Activated CD4-positive, alpha-beta T cell treated with anti-CD3 and anti-CD28 coated beads for 36 hours (primary cell): ENCODE results near the gene RAX2. TPM values are rescaled to one million over a fixed set of nuclear protein-coding genes. Genes with fewer than 3 reads are reported as not detected.
"Not testable (repeated sequence)": the region's sequence is repeated elsewhere in the genome, so short reads cannot be mapped to it uniquely, and the experiment has no call there.

Experiments used
- ATAC-seq: fragments of 200-7000 bp; cut with Tn5 transposase; one replicate; pipeline ENCODE4 v1.10.0; 2021; ENCODE audit warnings: mild to moderate bottlenecking, moderate library complexity
- CTCF ChIA-PET: fragments of 350-600 bp; sonication (Branson Sonifier 250); formaldehyde crosslinking; loops from one replicate; lab custom pipeline; 2021; ENCODE audit warnings: antibody characterized with exemption; lab: Charles Lee
- POLR2A ChIA-PET: fragments of 350-600 bp; sonication (Branson Sonifier 250); formaldehyde crosslinking; loops from one replicate; lab custom pipeline; 2021; ENCODE audit warnings: antibody characterized with exemption, inconsistent platforms; lab: Charles Lee
- DNase-seq: peaks from one replicate; pipeline ENCODE4 v3.0.0-alpha.2; 2020
- H3K27ac Mint-ChIP-seq: one replicate; pipeline ENCODE4 v1.8.0; 2021; ENCODE audit warnings: mixed read lengths
- H3K27me3 Mint-ChIP-seq: one replicate; pipeline ENCODE4 v1.8.0; 2021; ENCODE audit warnings: mixed read lengths
- H3K36me3 Mint-ChIP-seq: one replicate; pipeline ENCODE4 v1.8.0; 2021; ENCODE audit warnings: low read depth, mixed read lengths
- H3K4me1 Mint-ChIP-seq: one replicate; pipeline ENCODE4 v1.8.0; 2021; ENCODE audit warnings: mixed read lengths
- H3K4me3 Mint-ChIP-seq: one replicate; pipeline ENCODE4 v1.8.0; 2021; ENCODE audit warnings: mild to moderate bottlenecking, moderate library complexity, mixed read lengths
- H3K9me3 Mint-ChIP-seq: one replicate; pipeline ENCODE4 v1.8.0; 2021; ENCODE audit warnings: low read depth, mixed read lengths
- intact Hi-C, 2 experiments: fragments of 100-400 bp; cut with DNase I in 1 of 2; cut with micrococcal nuclease in 1 of 2; formaldehyde crosslinking; loops; one replicate each; pipeline versions ENCODE4 v1.14.2 to v1.15.1; 2022 to 2024; cut with DNase I, micrococcal nuclease
- total RNA-seq, 2 experiments: library from RNA; stranded (reverse); gene quantifications; one replicate each; pipeline ENCODE4 v1.2.3, GENCODE V29; 2021

The RAX2 gene
- not detected for total RNA-seq

GRCh38 chr19:3771906-3772455 is at the start of gene RAX2:
Gene RAX2, minus strand, starts transcription at chr19:3772228. Its CDS starts 486 bp downstream, at chr19:3771742.
- Mint-ChIP-seq H3K9me3 (no peaks in the 10 kb centered on the region), H3K27ac (no peak within 1 kb of the TSS), H3K27me3 (no peaks in the 10 kb centered on the region), H3K4me3 (no peak within 1 kb of the TSS), H3K36me3 (peaks cover 7% of the 10 kb centered on the region), H3K4me1 (no peaks in the 10 kb centered on the region)
- ChIA-PET POLR2A (no interaction called here), CTCF (no interaction called here)
- ATAC-seq (no peak), DNase-seq (no peak)
- intact Hi-C loops, result no loop called here

GRCh38 chr19:3821156-3821555 is 49.1 kb upstream of the RAX2 start:
- Mint-ChIP-seq H3K36me3 (no peaks in the 10 kb centered on the region), H3K9me3 (no peaks in the 10 kb centered on the region), H3K27me3 (no peaks in the 10 kb centered on the region), H3K27ac (no peak overlapping the region), H3K4me3 (no peak overlapping the region), H3K4me1 (peaks cover 23% of the 10 kb centered on the region)
- CTCF ChIA-PET, result interaction anchor here (0.7 to 2.1 kb wide), 8 partner anchors 9 to 148 kb away, joined by 3 to 12 read pairs (median 4); no protein-coding TSS in a partner anchor
- DNase-seq (no peak), ATAC-seq (no peak)
- intact Hi-C loops, result loop anchor here (2.0 to 5.0 kb wide), 2 partner anchors 39 to 166 kb away; no protein-coding TSS in a partner anchor
- POLR2A ChIA-PET, result no interaction called here

- H3K9me3 Mint-ChIP-seq, result no peaks in the 10 kb centered on the region
- ChIA-PET CTCF (interaction anchor here (3.6 kb wide), 1 partner anchor 58 kb away, joined by 28 read pairs; the partner anchor contains the start of genes APBA3 and MRPL54), POLR2A (interaction anchor here (0.6 kb wide), 1 partner anchor 972 kb away, joined by 3 read pairs; the partner anchor contains the start of gene FEM1A)
- intact Hi-C loops, result loop anchor here (2.0 to 5.0 kb wide), 3 partner anchors 38 to 167 kb away; partner anchors contain the start of gene APBA3 (in 1 of the 2)
- peaks cover 25% of the 10 kb centered on the region for H3K4me1 Mint-ChIP-seq
- no peak overlapping the region for H3K4me3 Mint-ChIP-seq
- ATAC-seq, result no peak
- no peak for DNase-seq
- no peaks in the 10 kb centered on the region for H3K27me3 Mint-ChIP-seq
- H3K27ac Mint-ChIP-seq, result no peak overlapping the region
- no peaks in the 10 kb centered on the region for H3K36me3 Mint-ChIP-seq
These were observed 48.0 kb upstream of the RAX2 start for GRCh38 chr19:3819989-3820388.

- ChIA-PET CTCF (interaction anchor here (0.7 to 3.6 kb wide), 7 partner anchors 21 to 514 kb away, joined by 3 to 28 read pairs (median 4); partner anchors contain the start of genes APBA3 and MRPL54), POLR2A (interaction anchor here (0.9 to 1.4 kb wide), 3 partner anchors 56 to 167 kb away, joined by 3 to 8 read pairs (median 4); partner anchors contain the start of genes EEF2 and MRPL54)
- intact Hi-C loops, result loop anchor here (1.0 to 2.0 kb wide), 2 partner anchors 58 kb away; partner anchors contain the start of gene APBA3 (in 2 of the 2)
These were observed 46.9 kb upstream of the RAX2 start for GRCh38 chr19:3818918-3819317.

GRCh38 chr19:3818466-3818865 is 46.4 kb upstream of the RAX2 start:
- peak overlapping the region; percentile 80 for H3K27ac Mint-ChIP-seq
- no peaks in the 10 kb centered on the region for H3K36me3 Mint-ChIP-seq
- intact Hi-C loops, result loop anchor here (1.0 to 2.0 kb wide), 2 partner anchors 57 to 58 kb away; partner anchors contain the start of gene APBA3 (in 2 of the 2)
- DNase-seq (peak; percentile 78), ATAC-seq (peak; percentile 84)
- H3K4me3 Mint-ChIP-seq, result no peak overlapping the region
- no peaks in the 10 kb centered on the region for H3K27me3 Mint-ChIP-seq
- peaks cover 40% of the 10 kb centered on the region for H3K4me1 Mint-ChIP-seq
- CTCF ChIA-PET, result interaction anchor here (0.5 to 3.6 kb wide), 8 partner anchors 21 to 514 kb away, joined by 3 to 28 read pairs (median 4); partner anchors contain the start of genes APBA3 and MRPL54
- POLR2A ChIA-PET, result interaction anchor here (0.9 to 1.4 kb wide), 3 partner anchors 55 to 167 kb away, joined by 3 to 8 read pairs (median 4); partner anchors contain the start of genes EEF2 and MRPL54
- no peaks in the 10 kb centered on the region for H3K9me3 Mint-ChIP-seq

More at GRCh38 chr19:3818918-3819317, 46.9 kb upstream of the RAX2 start:
- ATAC-seq, result no peak
- H3K27me3 Mint-ChIP-seq, result no peaks in the 10 kb centered on the region
- DNase-seq, result no peak
- H3K27ac Mint-ChIP-seq, result no peak overlapping the region
- no peaks in the 10 kb centered on the region for H3K9me3 Mint-ChIP-seq
- peaks cover 36% of the 10 kb centered on the region for H3K4me1 Mint-ChIP-seq
- no peak overlapping the region for H3K4me3 Mint-ChIP-seq
- H3K36me3 Mint-ChIP-seq, result no peaks in the 10 kb centered on the region

GRCh38 chr19:3817761-3818160 is 45.7 kb upstream of the RAX2 start:
- no peak overlapping the region for H3K4me3 Mint-ChIP-seq
- no peak for DNase-seq
- intact Hi-C loops, result loop anchor here (1.0 to 2.0 kb wide), 2 partner anchors 56 to 57 kb away; partner anchors contain the start of gene APBA3 (in 2 of the 2)
- H3K36me3 Mint-ChIP-seq, result no peaks in the 10 kb centered on the region
- peak overlapping the region; percentile 80 for H3K27ac Mint-ChIP-seq
- POLR2A ChIA-PET, result interaction anchor here (1.4 kb wide), 1 partner anchor 54 kb away, joined by 8 read pairs; the partner anchor contains the start of gene MRPL54
- CTCF ChIA-PET, result interaction anchor here (0.5 to 3.6 kb wide), 9 partner anchors 20 to 316 kb away, joined by 3 to 28 read pairs (median 3); partner anchors contain the start of genes APBA3 and MRPL54
- H3K9me3 Mint-ChIP-seq, result no peaks in the 10 kb centered on the region
- H3K4me1 Mint-ChIP-seq, result peaks cover 48% of the 10 kb centered on the region
- ATAC-seq, result no peak
- H3K27me3 Mint-ChIP-seq, result no peaks in the 10 kb centered on the region

- Mint-ChIP-seq H3K36me3 (no peaks in the 10 kb centered on the region), H3K9me3 (no peaks in the 10 kb centered on the region), H3K27me3 (no peaks in the 10 kb centered on the region), H3K4me3 (no peak overlapping the region), H3K27ac (no peak overlapping the region), H3K4me1 (peaks cover 49% of the 10 kb centered on the region)
- DNase-seq (no peak), ATAC-seq (no peak)
- intact Hi-C loops, result no loop called here
- ChIA-PET POLR2A (no interaction called here), CTCF (interaction anchor here (0.8 to 3.6 kb wide), 2 partner anchors 55 to 133 kb away, joined by 3 to 28 read pairs; partner anchors contain the start of genes APBA3 and MRPL54)
These were observed 44.7 kb upstream of the RAX2 start for GRCh38 chr19:3816566-3817218.

GRCh38 chr19:3816148-3816547 is 44.1 kb upstream of the RAX2 start:
- POLR2A ChIA-PET, result not testable (repeated sequence)
- CTCF ChIA-PET, result interaction anchor here (0.8 kb wide), 1 partner anchor 133 kb away, joined by 3 read pairs; no protein-coding TSS in a partner anchor
- peaks cover 50% of the 10 kb centered on the region for H3K4me1 Mint-ChIP-seq

GRCh38 chr19:3814648-3815047 is 42.6 kb upstream of the RAX2 start:
- ChIA-PET POLR2A (no interaction called here), CTCF (no interaction called here)
- Mint-ChIP-seq H3K36me3 (no peaks in the 10 kb centered on the region), H3K27ac (peak overlapping the region; percentile 96), H3K4me1 (peaks cover 51% of the 10 kb centered on the region), H3K4me3 (no peak overlapping the region), H3K27me3 (no peaks in the 10 kb centered on the region), H3K9me3 (no peaks in the 10 kb centered on the region)
- ATAC-seq (no peak), DNase-seq (no peak)
- intact Hi-C loops, result no loop called here

More at GRCh38 chr19:3816148-3816547, 44.1 kb upstream of the RAX2 start:
- intact Hi-C loops, H3K36me3 Mint-ChIP-seq, H3K27ac Mint-ChIP-seq, ATAC-seq, H3K27me3 Mint-ChIP-seq, H3K9me3 Mint-ChIP-seq, DNase-seq, H3K4me3 Mint-ChIP-seq: not testable (repeated sequence)

GRCh38 chr19:3813473-3814392 is 41.7 kb upstream of the RAX2 start:
- no peak overlapping the region for H3K4me3 Mint-ChIP-seq
- ChIA-PET POLR2A (interaction anchor here (1.7 kb wide), 1 partner anchor 51 kb away, joined by 6 read pairs; the partner anchor contains the start of gene MRPL54), CTCF (interaction anchor here (0.7 to 2.1 kb wide), 3 partner anchors 8 to 52 kb away, joined by 3 to 12 read pairs (median 4); partner anchors contain the start of gene APBA3)
- peaks cover 50% of the 10 kb centered on the region for H3K4me1 Mint-ChIP-seq
- H3K27ac Mint-ChIP-seq, result peak overlapping the region; percentile 96
- no peak for DNase-seq
- no peaks in the 10 kb centered on the region for H3K9me3 Mint-ChIP-seq
- no peaks in the 10 kb centered on the region for H3K27me3 Mint-ChIP-seq
- no peaks in the 10 kb centered on the region for H3K36me3 Mint-ChIP-seq
- intact Hi-C loops, result loop anchor here (2.0 kb wide), 2 partner anchors 15 to 51 kb away; partner anchors contain the start of gene MRPL54 (in 1 of the 2)
- ATAC-seq, result no peak
